SK-N-SH treated with all-trans-retinoic acid at 6 μM for 48 hours (cell line): ENCODE measurements around the gene TFEB.

Source experiments
- ATAC-seq: fragments of 200-7000 bp; cut with Tn5 transposase; 3 replicates; pipeline ENCODE4 v1.9.1; 2020; ENCODE audit warnings: mild to moderate bottlenecking, moderate library complexity
- ARNTL ChIP-seq: fragments of 450-650 bp; formaldehyde crosslinking; IDR thresholded peaks from 2 replicates; pipeline ENCODE4 v1.5.0; 2020; ENCODE audit warnings: low read depth, mild to moderate bottlenecking, moderate library complexity, borderline replicate concordance
- BACH2 ChIP-seq: fragments of 250-450 bp; sonication (Bioruptor Pico); IDR thresholded peaks from 2 replicates; pipeline ENCODE4 v1.9.0; 2021; ENCODE audit warnings: mild to moderate bottlenecking, borderline replicate concordance
- CREB5 ChIP-seq: fragments of 250-450 bp; sonication (Bioruptor Pico); IDR thresholded peaks from 2 replicates; pipeline ENCODE4 v1.5.1; 2020; ENCODE audit warnings: low read depth, mild to moderate bottlenecking, moderate library complexity
- CSDC2 ChIP-seq: fragments of 250-450 bp; sonication (Bioruptor Pico); IDR thresholded peaks from 2 replicates; pipeline ENCODE4 v1.5.0; 2020; ENCODE audit warnings: mild to moderate bottlenecking, moderate library complexity
- CSRNP3 ChIP-seq: fragments of 250-450 bp; sonication (Bioruptor Pico); IDR thresholded peaks from 2 replicates; pipeline ENCODE4 v1.5.1; 2021; ENCODE audit warnings: mild to moderate bottlenecking, moderate library complexity
- GLIS3 ChIP-seq: fragments of 250-450 bp; sonication (Bioruptor Pico); IDR thresholded peaks from 2 replicates; pipeline ENCODE4 v1.5.0; 2020; ENCODE audit warnings: mild to moderate bottlenecking, moderate library complexity
- ISL1 ChIP-seq: fragments of 250-450 bp; sonication (Bioruptor Pico); IDR thresholded peaks from 2 replicates; pipeline ENCODE4 v2.1.2; 2022; ENCODE audit warnings: mild to moderate bottlenecking, moderate library complexity
- OSR1 ChIP-seq: fragments of 250-450 bp; sonication (Bioruptor Pico); IDR thresholded peaks from 2 replicates; pipeline ENCODE4 v1.8.0; 2022; ENCODE audit warnings: moderate library complexity, mild to moderate bottlenecking, inconsistent platforms
- PATZ1 ChIP-seq: fragments of 250-450 bp; sonication (Bioruptor Pico); IDR thresholded peaks from 2 replicates; pipeline ENCODE4 v1.8.0; 2020; ENCODE audit warnings: mild to moderate bottlenecking, moderate library complexity, borderline replicate concordance
- POU6F1 ChIP-seq: fragments of 250-450 bp; sonication (Bioruptor Pico); IDR thresholded peaks from 2 replicates; pipeline ENCODE4 v1.8.0; 2021; ENCODE audit warnings: low read depth, mild to moderate bottlenecking, moderate library complexity, borderline replicate concordance
- RARB ChIP-seq: fragments of 250-450 bp; sonication (Bioruptor Pico); IDR thresholded peaks from 2 replicates; pipeline ENCODE4 v1.8.0; 2021; ENCODE audit warnings: mild to moderate bottlenecking, moderate library complexity
- SNAI2 ChIP-seq: fragments of 250-450 bp; sonication (Bioruptor Pico); IDR thresholded peaks from 2 replicates; pipeline ENCODE4 v1.5.0; 2020; ENCODE audit warnings: mild to moderate bottlenecking, moderate library complexity
- TCF4 ChIP-seq: fragments of 250-450 bp; sonication (Bioruptor Pico); IDR thresholded peaks from 2 replicates; pipeline ENCODE4 v1.8.0; 2021; ENCODE audit warnings: mild to moderate bottlenecking, moderate library complexity, borderline replicate concordance
- TSHZ2 ChIP-seq: fragments of 250-450 bp; sonication (Bioruptor Pico); IDR thresholded peaks from 2 replicates; pipeline ENCODE4 v1.5.0; 2020; ENCODE audit warnings: mild to moderate bottlenecking, moderate library complexity
- ZC3H10 ChIP-seq: fragments of 250-450 bp; sonication (Bioruptor Pico); IDR thresholded peaks from 2 replicates; pipeline ENCODE4 v1.5.1; 2021; ENCODE audit warnings: mild to moderate bottlenecking, moderate library complexity
- ZFP3 ChIP-seq: fragments of 250-450 bp; sonication (Bioruptor Pico); IDR thresholded peaks from 2 replicates; pipeline ENCODE4 v1.5.0; 2020; ENCODE audit warnings: mild to moderate bottlenecking, moderate library complexity
- ZFP30 ChIP-seq: fragments of 450-650 bp; formaldehyde crosslinking; IDR thresholded peaks from 2 replicates; pipeline ENCODE4 v1.5.0; 2022; ENCODE audit warnings: mild to moderate bottlenecking, moderate library complexity
- ZNF565 ChIP-seq: fragments of 450-650 bp; formaldehyde crosslinking; conservative IDR thresholded peaks from 2 replicates; pipeline ENCODE4 v1.5.0; 2020; ENCODE audit warnings: low read depth, mild to moderate bottlenecking, moderate library complexity
- ZNF70 ChIP-seq: fragments of 450-650 bp; formaldehyde crosslinking; IDR thresholded peaks from 2 replicates; pipeline ENCODE4 v1.5.0; 2020; ENCODE audit warnings: mild to moderate bottlenecking, moderate library complexity

The TFEB gene

GRCh38 chr6:41705996-41706835, 29.2 kb downstream of the TFEB start:
- ATAC-seq: peak; percentile 96
- TF ChIP-seq TSHZ2 (CRISPR knock-in tag) (0 out of 2 replicates have a peak, but pooled peaks have one; percentile 26), ARNTL (CRISPR knock-in tag) (no peak), CSDC2 (peak; percentile 57; the same call in 1 of the 2 replicates)

- TF ChIP-seq ISL1 (CRISPR knock-in tag): no peak
- TF ChIP-seq, all 23 proteins: peak for 0
- no peak for ATAC-seq
Measured at GRCh38 chr6:41705311-41705995, 30.0 kb downstream of the TFEB start.

- ATAC-seq: no peak
- TF ChIP-seq ZFP3 (no peak), SNAI2 (CRISPR knock-in tag) (no peak), PATZ1 (no peak), ISL1 (CRISPR knock-in tag) (no peak), CSRNP3 (CRISPR knock-in tag) (no peak), TCF4 (CRISPR knock-in tag) (no peak), ZNF70 (CRISPR knock-in tag) (no peak)
Measured at GRCh38 chr6:41704656-41705310, 30.6 kb downstream of the TFEB start.

GRCh38 chr6:41704028-41704427, 31.4 kb downstream of the TFEB start:
- TF ChIP-seq ZNF70 (CRISPR knock-in tag) (no peak), PATZ1 (no peak), SNAI2 (CRISPR knock-in tag) (no peak), ZFP30 (CRISPR knock-in tag) (no peak), RARB (CRISPR knock-in tag) (no peak), POU6F1 (CRISPR knock-in tag) (no peak), GLIS3 (no peak), TCF4 (CRISPR knock-in tag) (no peak), ZFP3 (no peak), CSRNP3 (CRISPR knock-in tag) (no peak), BACH2 (CRISPR knock-in tag) (no peak), OSR1 (no peak), ARNTL (CRISPR knock-in tag) (no peak), CREB5 (CRISPR knock-in tag) (no peak), ZC3H10 (CRISPR knock-in tag) (no peak), ZNF565 (no peak)
- ATAC-seq: no peak
